CD14-positive monocyte (primary cell): ENCODE results near the gene ZNF652. TPM values are rescaled to one million over a fixed set of nuclear protein-coding genes. Genes with fewer than 3 reads are reported as not detected.
"Not testable (repeated sequence)": the region's sequence is repeated elsewhere in the genome, so short reads cannot be mapped to it uniquely, and the experiment has no call there.

ENCODE experiments used
- DNase-seq, 3 donors: peaks; one replicate each; pipeline ENCODE4 v3.0.0-alpha.2; 2011 to 2022
- H2AFZ ChIP-seq: 2 replicates; pipeline ENCODE4 v1.6.0; 2012; ENCODE audit warnings: mild to moderate bottlenecking, low read depth, low read length, inconsistent platforms; ENCODE audit not compliant: insufficient read depth, poor library complexity, severe bottlenecking
- H3K27ac ChIP-seq, 2 donors: 1 replicate in 1 of 2; 2 replicates in 1 of 2; pipeline ENCODE4 v1.5.1; 2012 to 2013; ENCODE audit warnings: low read length in 2 of 2, control low read depth in 1 of 2, inconsistent platforms in 1 of 2, low read depth in 1 of 2, mild to moderate bottlenecking in 1 of 2
- H3K27me3 ChIP-seq, 2 donors: one replicate each; pipeline versions ENCODE4 v1.6.0 to v1.6.1; 2011 to 2013; ENCODE audit warnings: low read length in 2 of 2; ENCODE audit not compliant: control insufficient read depth in 2 of 2, insufficient read depth in 2 of 2
- H3K36me3 ChIP-seq, 2 donors: replicated peaks in 1 of 2; 1 replicate in 1 of 2; 2 replicates in 1 of 2; pipeline versions ENCODE4 v1.5.1 to v1.6.1; 2012 to 2013; ENCODE audit warnings: low read length in 2 of 2, control low read depth in 1 of 2, inconsistent platforms in 1 of 2, mild to moderate bottlenecking in 1 of 2; ENCODE audit not compliant: insufficient read depth in 2 of 2, control insufficient read depth in 1 of 2
- H3K4me1 ChIP-seq, 2 donors: 1 replicate in 1 of 2; 2 replicates in 1 of 2; pipeline versions ENCODE4 v1.5.1 to v1.6.1; 2012 to 2013; ENCODE audit warnings: low read length in 2 of 2, control low read depth in 1 of 2, inconsistent platforms in 1 of 2, mild to moderate bottlenecking in 1 of 2, moderate library complexity in 1 of 2; ENCODE audit not compliant: insufficient read depth in 2 of 2, control insufficient read depth in 1 of 2
- H3K4me2 ChIP-seq: replicated peaks from 2 replicates; pipeline ENCODE3; 2012; ENCODE audit warnings: low read length, moderate library complexity, mild to moderate bottlenecking; ENCODE audit not compliant: poor library complexity, severe bottlenecking; ENCODE audit errors: extremely low read depth
- H3K4me3 ChIP-seq, 3 experiments: fragments of 200-600 bp in 1 of 3; sonication (generic) in 1 of 3; replicated peaks in 1 of 3; 1 replicate in 2 of 3; 2 replicates in 1 of 3; pipeline ENCODE4 v1.5.1; 2011 to 2013; ENCODE audit warnings: low read length in 3 of 3, mild to moderate bottlenecking in 3 of 3, control low read depth in 2 of 3, low read depth in 2 of 3, inconsistent platforms in 1 of 3, moderate library complexity in 1 of 3
- H3K79me2 ChIP-seq: 2 replicates; pipeline ENCODE4 v1.6.0; 2012; ENCODE audit warnings: mild to moderate bottlenecking, control low read depth, inconsistent platforms, low read length, moderate library complexity; ENCODE audit not compliant: insufficient read depth
- H3K9ac ChIP-seq: 2 replicates; pipeline ENCODE4 v1.6.0; 2017; ENCODE audit warnings: low read length, mild to moderate bottlenecking; ENCODE audit not compliant: insufficient read depth, poor library complexity, severe bottlenecking
- H3K9me3 ChIP-seq, 2 donors: replicated peaks in 1 of 2; 1 replicate in 1 of 2; 2 replicates in 1 of 2; pipeline versions ENCODE4 v1.5.1 to v1.6.1; 2012 to 2013; ENCODE audit warnings: low read length in 2 of 2, control low read depth in 1 of 2; ENCODE audit not compliant: control insufficient read depth in 1 of 2, insufficient read depth in 1 of 2
- H4K20me1 ChIP-seq: 2 replicates; pipeline ENCODE4 v1.6.0; 2012; ENCODE audit warnings: mild to moderate bottlenecking, low read length, control low read depth, moderate library complexity; ENCODE audit not compliant: insufficient read depth
- H3K27ac Mint-ChIP-seq, 7 donors: one replicate each; pipeline ENCODE4 v1.8.0; 2020; ENCODE audit warnings: mild to moderate bottlenecking in 7 of 7, mixed read lengths in 7 of 7, moderate library complexity in 6 of 7, inconsistent platforms in 2 of 7
- H3K27me3 Mint-ChIP-seq, 3 donors: one replicate each; pipeline ENCODE4 v1.8.0; 2021 to 2022; ENCODE audit warnings: low read depth in 3 of 3, mild to moderate bottlenecking in 3 of 3, mixed read lengths in 3 of 3, moderate library complexity in 3 of 3, inconsistent platforms in 1 of 3
- H3K36me3 Mint-ChIP-seq, 2 donors: one replicate each; pipeline ENCODE4 v1.8.0; 2020; ENCODE audit warnings: mixed read lengths in 2 of 2, inconsistent platforms in 1 of 2, mild to moderate bottlenecking in 1 of 2
- H3K4me1 Mint-ChIP-seq: one replicate; pipeline ENCODE4 v1.8.0; 2020; ENCODE audit warnings: mild to moderate bottlenecking, mixed read lengths
- H3K4me3 Mint-ChIP-seq, 2 donors: one replicate each; pipeline ENCODE4 v1.8.0; 2020; ENCODE audit warnings: mild to moderate bottlenecking in 2 of 2, mixed read lengths in 2 of 2, moderate library complexity in 1 of 2
- H3K9me3 Mint-ChIP-seq, 7 donors: one replicate each; pipeline ENCODE4 v1.8.0; 2020 to 2022; ENCODE audit warnings: mixed read lengths in 7 of 7, mild to moderate bottlenecking in 6 of 7, moderate library complexity in 6 of 7, inconsistent platforms in 2 of 7
- whole genome bisulfite sequencing: methylation state at CpG from one replicate; pipeline ENCODE4 v1.1.5; 2013; ENCODE audit warnings: missing lambda C conversion rate; ENCODE audit not compliant: insufficient coverage; 5-methylcytosine and 5-hydroxymethylcytosine counted together
- intact Hi-C, 2 donors: fragments of 100-400 bp; cut with micrococcal nuclease; formaldehyde crosslinking; loops; one replicate each; pipeline versions ENCODE4 v1.15.0 to v1.15.1; 2023
- polyA plus RNA-seq, 3 donors: library from polyadenylated mRNA; depleted of rRNA in 1 of 3; unstranded in 2 of 3; stranded (reverse) in 1 of 3; fragments of 300-500 nt in 2 of 3; fragments of >200 nt in 1 of 3; fragmentation: Illumina TruSeq in 2 of 3; gene quantifications; 1 replicate in 2 of 3; 2 replicates in 1 of 3; pipeline ENCODE4 v1.2.3, GENCODE V29; 2012 to 2021
- TF ChIP-seq, protein P1 (sequence below): fragments of 200-600 bp; IDR thresholded peaks from one replicate; pipeline ENCODE4 v1.8.0; 2022; ENCODE audit warnings: antibody characterized with exemption, mild to moderate bottlenecking

The ZNF652 gene
- polyA plus RNA-seq, 3 donors, result 16.9 to 19.8 (median 18.8) TPM

DNA sequence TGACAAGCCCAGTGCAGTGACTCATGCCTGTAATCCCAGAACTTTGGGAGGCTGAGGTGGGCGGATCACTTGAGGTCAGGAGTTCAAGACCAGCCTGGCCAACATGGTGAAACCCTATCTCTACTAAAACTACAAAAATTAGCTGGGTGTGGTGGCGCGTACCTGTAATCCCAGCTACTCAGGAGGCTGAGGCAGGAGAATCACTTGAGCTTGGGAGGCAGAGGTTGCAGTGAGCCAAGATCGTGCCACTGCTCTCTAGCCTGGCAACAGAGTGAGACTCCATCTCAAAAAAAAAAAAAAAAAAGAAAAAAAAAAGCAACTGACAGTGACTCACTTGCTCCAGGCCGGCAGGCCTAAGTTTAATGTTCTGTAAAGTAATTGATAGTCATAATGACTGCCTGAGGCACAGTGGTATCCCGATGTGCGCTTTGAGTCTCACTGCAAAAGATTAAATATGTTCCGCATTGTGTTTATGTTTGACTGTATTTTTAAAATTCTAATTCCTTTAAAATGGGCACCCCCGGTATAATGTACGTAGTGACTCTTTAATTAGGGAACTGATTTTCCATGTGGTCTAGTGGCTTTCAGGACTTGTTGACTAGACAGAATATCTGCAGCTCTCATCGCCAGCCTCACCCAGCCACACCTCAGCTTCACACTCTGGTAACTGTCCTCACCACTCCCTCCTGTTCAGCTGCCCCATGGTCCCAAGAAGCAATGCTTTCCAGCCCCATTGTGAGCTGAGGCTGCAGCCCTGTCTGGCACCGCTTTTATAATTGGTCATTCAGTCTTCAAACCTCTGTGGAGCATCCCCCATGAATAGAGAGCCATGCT is 27.7 kb upstream of the ZNF652 start:
- H3K9ac ChIP-seq, result peak overlapping the region; percentile 79
- peak overlapping the region; percentile 89 to 97 for H3K27ac ChIP-seq

DNA sequence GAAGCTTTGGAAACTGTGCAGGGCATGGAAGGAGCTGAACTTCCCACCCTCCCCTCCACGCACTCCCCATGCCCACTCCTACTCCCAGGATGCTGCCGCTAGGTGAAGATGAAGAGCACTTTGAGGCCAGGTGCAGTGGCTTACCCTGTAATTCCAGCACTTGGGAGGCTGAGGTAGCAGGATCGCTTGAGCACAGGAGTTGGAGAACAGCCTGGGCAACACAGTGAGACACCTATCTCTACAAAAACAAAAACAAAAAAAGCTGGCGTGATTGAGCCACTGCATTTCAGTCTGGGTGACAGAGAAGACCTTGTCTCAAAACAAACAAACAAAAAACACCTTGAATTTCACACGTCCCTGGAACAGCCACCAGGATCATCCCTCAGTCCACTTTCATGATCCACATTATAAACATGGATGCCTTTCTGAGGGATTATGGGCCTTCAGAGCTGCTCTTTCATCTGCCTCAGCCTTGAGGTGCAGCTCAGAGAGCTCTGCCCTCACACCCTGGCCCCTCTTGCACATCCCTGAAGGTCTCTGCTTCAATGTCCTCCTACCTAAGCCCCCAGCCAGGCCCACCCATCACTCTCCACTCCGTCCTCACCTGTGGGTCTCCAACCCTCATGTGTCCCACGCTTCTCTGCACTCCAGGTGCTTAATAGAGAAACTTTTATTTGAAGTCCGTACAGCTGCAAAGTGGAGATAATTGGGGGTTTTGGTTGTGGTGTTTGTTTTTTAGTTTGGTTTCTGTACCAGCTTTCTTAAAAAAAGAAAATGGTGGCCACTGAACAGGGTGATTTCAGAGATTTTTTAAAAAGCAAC is 26.9 kb upstream of the ZNF652 start:
- H3K4me2 ChIP-seq, result peak overlapping the region; percentile 39
- no peaks in the 10 kb centered on the region for H3K36me3 ChIP-seq
- intact Hi-C loops, result no loop called here
- H3K4me1 ChIP-seq, result peaks cover 63 to 67% of the 10 kb centered on the region in 2 donors
- no peaks in the 10 kb centered on the region for H4K20me1 ChIP-seq
- H3K9me3 ChIP-seq, result no peaks in the 10 kb centered on the region
- peak overlapping the region; percentile 73 to 99 (median 83) for H3K27ac Mint-ChIP-seq
- TF ChIP-seq, protein P1, sequence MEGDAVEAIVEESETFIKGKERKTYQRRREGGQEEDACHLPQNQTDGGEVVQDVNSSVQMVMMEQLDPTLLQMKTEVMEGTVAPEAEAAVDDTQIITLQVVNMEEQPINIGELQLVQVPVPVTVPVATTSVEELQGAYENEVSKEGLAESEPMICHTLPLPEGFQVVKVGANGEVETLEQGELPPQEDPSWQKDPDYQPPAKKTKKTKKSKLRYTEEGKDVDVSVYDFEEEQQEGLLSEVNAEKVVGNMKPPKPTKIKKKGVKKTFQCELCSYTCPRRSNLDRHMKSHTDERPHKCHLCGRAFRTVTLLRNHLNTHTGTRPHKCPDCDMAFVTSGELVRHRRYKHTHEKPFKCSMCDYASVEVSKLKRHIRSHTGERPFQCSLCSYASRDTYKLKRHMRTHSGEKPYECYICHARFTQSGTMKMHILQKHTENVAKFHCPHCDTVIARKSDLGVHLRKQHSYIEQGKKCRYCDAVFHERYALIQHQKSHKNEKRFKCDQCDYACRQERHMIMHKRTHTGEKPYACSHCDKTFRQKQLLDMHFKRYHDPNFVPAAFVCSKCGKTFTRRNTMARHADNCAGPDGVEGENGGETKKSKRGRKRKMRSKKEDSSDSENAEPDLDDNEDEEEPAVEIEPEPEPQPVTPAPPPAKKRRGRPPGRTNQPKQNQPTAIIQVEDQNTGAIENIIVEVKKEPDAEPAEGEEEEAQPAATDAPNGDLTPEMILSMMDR, result no peak
- H3K79me2 ChIP-seq, result no peaks in the 10 kb centered on the region
- peaks cover 61% of the 10 kb centered on the region for H3K4me1 Mint-ChIP-seq
- WGBS, result 90% methylated on average over 4 of the region's 8 CpGs
- no peak for DNase-seq
- peak overlapping the region; percentile 41 to 97 for H3K27ac ChIP-seq
- peak overlapping the region; percentile 30 for H2AFZ ChIP-seq
- no peak overlapping the region for H3K9ac ChIP-seq
- H3K27me3 ChIP-seq, result no peaks in the 10 kb centered on the region
- peak overlapping the region in 1 of 2 donors; percentile 77 for H3K4me3 Mint-ChIP-seq
- H3K36me3 Mint-ChIP-seq, result peaks cover 0 to 2% of the 10 kb centered on the region in 2 donors
- H3K4me3 ChIP-seq, result peak overlapping the region in 1 of 3 experiments; percentile 39
- peaks cover 0 to 4% (median 0%) of the 10 kb centered on the region in 7 donors for H3K9me3 Mint-ChIP-seq
- peaks cover 0 to 2% (median 1%) of the 10 kb centered on the region in 3 donors for H3K27me3 Mint-ChIP-seq

More for the DNA sequence above, 27.7 kb upstream of the ZNF652 start:
- Histone ChIP-seq H3K4me2 (peak overlapping the region; percentile 73), H2AFZ (peak overlapping the region; percentile 96), H3K4me3 (peak overlapping the region in 1 of 3 experiments; percentile 72), H3K4me1 (peaks cover 71 to 75% of the 10 kb centered on the region in 2 donors)
- not testable (repeated sequence) for H3K9me3 ChIP-seq, H3K9me3 Mint-ChIP-seq, H3K79me2 ChIP-seq, H4K20me1 ChIP-seq, H3K36me3 ChIP-seq, H3K36me3 Mint-ChIP-seq, H3K27me3 Mint-ChIP-seq, H3K27me3 ChIP-seq
- WGBS, result 20% methylated on average over 5 of the region's 12 CpGs
- H3K4me1 Mint-ChIP-seq, result peaks cover 70% of the 10 kb centered on the region
- peak; percentile 19 to 26 (median 22) for DNase-seq
- peak overlapping the region; percentile 93 to 99 (median 99) for H3K27ac Mint-ChIP-seq
- intact Hi-C loops, result loop anchor here in 1 of 2 donors (5.0 kb wide), 1 partner anchor 207 kb away; no protein-coding TSS in a partner anchor
- H3K4me3 Mint-ChIP-seq, result peak overlapping the region in 1 of 2 donors; percentile 96
